Epithelial cell of esophagus (primary cell): ENCODE data around the gene PDE9A.
A peak's percentile ranks its signal among the peaks of the same experiment; 100 is the strongest.

Experiments
- DNase-seq: peaks from one replicate; pipeline ENCODE4 v3.0.0; 2010; ENCODE audit warnings: low read depth
- H3K4me3 ChIP-seq: 2 replicates; pipeline ENCODE4 v1.5.1; 2011; ENCODE audit warnings: mild to moderate bottlenecking, low read length, control low read depth
- TF ChIP-seq, protein P1 (sequence below): IDR thresholded peaks from 2 replicates; pipeline ENCODE4 v1.5.1; 2011; ENCODE audit warnings: low read depth, mild to moderate bottlenecking, low read length, control low read depth, inconsistent platforms; ENCODE audit not compliant: insufficient read depth; ENCODE audit errors: missing control alignments

PDE9A gene

DNA sequence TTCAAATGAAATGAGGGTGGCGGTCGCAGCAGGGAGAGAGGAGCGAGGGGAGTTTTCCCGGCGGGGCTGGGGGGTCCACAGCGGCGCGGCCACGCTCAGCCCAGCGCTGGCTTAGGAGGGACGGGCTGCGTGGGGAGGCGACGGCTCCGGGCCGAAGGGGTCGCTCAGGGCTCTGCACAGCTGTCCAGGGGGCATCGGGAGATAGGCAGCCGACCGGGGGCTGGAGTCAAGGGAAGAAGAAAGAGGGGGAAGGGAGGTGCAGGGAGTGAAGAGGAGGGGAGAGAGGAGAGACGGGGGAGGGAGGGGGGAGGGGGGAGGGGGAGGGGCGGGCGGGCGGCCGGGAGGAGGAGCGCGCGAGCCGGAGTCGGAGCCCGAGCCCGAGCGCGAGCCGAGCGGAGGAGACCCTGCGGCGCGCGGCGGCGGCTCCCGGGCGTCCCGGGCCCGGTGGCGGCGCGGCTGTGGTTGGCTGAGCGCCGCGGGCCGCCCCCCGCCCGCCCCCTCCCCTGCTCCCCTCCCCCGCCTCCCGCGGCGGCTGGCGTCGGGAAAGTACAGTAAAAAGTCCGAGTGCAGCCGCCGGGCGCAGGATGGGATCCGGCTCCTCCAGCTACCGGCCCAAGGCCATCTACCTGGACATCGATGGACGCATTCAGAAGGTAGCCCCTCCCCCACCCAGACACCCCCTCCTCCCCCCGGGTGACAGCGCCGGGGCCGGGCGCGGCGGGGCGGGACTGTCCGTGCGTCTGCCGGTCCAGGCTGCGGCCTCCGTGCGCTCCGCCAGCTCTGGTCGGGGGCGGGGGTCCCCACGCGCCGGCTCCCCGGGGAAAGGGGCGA, at the start of gene PDE9A:
Gene PDE9A (plus strand): TSS at position 391 of the 831 bp plus-strand sequence. CDS start 194 bp downstream, at position 585.
- TF ChIP-seq, protein P1, sequence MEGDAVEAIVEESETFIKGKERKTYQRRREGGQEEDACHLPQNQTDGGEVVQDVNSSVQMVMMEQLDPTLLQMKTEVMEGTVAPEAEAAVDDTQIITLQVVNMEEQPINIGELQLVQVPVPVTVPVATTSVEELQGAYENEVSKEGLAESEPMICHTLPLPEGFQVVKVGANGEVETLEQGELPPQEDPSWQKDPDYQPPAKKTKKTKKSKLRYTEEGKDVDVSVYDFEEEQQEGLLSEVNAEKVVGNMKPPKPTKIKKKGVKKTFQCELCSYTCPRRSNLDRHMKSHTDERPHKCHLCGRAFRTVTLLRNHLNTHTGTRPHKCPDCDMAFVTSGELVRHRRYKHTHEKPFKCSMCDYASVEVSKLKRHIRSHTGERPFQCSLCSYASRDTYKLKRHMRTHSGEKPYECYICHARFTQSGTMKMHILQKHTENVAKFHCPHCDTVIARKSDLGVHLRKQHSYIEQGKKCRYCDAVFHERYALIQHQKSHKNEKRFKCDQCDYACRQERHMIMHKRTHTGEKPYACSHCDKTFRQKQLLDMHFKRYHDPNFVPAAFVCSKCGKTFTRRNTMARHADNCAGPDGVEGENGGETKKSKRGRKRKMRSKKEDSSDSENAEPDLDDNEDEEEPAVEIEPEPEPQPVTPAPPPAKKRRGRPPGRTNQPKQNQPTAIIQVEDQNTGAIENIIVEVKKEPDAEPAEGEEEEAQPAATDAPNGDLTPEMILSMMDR: no peak
- no peak for DNase-seq

DNA sequence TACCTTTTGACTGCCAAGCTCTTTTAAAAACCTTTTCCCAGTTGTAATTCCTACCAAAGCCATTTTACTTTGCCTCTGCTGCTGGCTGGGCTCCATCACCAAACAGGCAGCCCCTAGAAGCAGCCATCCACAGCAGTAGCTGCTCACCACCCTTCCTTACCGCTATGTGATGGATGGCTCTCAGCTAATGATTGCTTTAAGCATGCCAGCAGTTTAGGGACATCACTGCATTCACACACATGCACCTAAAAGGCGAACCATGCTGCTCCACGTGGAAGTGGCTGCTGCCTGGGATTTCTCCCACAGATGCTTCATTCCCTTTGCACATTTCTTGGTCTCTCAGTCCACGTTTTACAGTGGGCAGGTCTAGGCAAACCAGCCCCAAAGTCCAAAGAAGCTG, 46.3 kb upstream of the PDE9A start:
- H3K4me3 ChIP-seq: no peak overlapping the region
- TF ChIP-seq, protein P1: no peak
- no peak for DNase-seq

More for the DNA sequence above, at the start of gene PDE9A:
- H3K4me3 ChIP-seq: peak within 1 kb of the TSS; percentile 39

DNA sequence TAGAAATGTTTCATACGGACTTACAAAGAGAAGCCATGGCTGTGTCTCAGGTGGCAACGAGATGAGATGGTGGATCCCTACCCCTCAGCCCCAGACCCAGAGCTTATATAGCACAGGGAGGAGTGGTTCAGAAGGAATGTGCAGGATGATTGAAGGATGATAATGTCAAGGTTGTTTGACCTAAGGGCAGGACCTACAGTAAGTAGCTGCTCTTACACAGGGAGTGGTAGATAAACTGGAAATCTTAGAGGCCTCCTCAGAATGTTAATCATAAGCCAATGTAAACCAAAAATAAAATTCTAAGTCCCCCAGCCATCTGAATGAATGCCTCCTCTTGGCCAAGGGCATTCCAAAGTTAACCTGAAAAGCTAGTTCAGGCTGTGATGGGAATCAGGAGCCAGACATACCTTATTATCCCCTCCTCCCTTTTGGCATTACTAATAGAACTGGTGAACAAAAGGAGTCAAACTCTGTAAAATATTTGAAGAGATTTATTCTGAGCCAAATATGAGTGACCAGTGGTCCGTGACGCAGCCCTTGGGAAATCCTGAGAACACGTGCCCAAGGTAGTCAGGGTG, 45.8 kb upstream of the PDE9A start:
- TF ChIP-seq, protein P1: no peak
- DNase-seq: no peak
- no peak overlapping the region for H3K4me3 ChIP-seq

DNA sequence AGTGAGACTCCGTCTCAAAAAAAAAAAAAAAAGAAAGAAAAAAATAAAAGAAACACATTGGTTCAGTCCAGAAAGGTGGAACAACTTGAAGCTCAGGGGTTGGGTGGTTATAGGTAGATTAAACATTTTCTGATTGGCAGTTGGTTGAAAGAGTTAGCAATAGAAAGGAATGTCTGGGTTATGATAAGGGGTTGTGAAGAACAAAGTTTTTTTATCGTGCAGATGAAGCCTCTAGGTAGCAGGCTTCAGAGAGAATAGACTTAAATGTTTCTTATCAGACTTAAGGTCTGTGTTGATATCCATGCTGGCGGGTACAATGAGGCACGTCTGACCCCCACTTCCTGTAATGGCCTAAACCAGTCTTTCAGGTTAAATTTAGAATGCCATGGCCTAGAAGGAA, 45.0 kb upstream of the PDE9A start:
- no peak for DNase-seq
- TF ChIP-seq, protein P1: no peak
- H3K4me3 ChIP-seq: no peak overlapping the region

DNA sequence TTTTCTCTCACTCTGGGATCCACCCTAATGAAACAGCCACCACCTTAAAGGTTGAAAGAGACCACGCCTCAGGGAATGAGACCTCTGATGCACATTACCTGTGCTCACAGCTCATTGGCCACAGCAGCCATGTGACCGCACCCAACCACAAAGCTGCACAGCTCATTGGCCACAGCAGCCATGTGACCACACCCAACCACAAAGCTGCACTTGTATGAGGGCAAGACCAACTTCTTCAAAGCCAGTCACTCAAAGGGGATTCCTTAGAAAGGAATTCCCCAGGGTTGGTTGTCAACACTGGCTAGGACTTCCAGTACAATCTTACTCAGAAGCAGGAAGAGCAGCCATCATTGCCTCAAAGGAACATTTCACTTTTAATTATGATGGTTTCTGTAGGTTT, 43.6 kb upstream of the PDE9A start:
- DNase-seq: no peak
- H3K4me3 ChIP-seq: no peak overlapping the region
- TF ChIP-seq, protein P1: no peak

DNA sequence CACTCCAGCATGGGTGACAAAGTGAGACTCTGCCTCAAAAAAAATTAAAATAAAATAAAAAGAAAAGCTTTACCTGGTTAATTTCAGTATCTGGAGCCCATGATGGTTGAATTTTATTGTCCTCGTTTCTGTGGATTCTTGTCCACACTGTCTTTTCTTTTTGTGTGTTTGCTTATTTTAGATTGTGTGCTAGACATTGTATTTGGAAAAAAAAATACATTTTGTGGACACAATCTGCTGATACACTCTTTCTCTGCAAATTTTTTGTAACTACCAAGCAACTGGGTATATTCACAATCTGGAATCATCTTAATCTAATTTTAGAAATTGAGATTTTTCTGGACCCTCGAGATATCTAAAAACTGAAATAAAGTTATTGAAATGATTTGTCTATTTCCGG, 41.6 kb upstream of the PDE9A start:
- H3K4me3 ChIP-seq: no peak overlapping the region

More for the DNA sequence above, 41.6 kb upstream of the PDE9A start:
- TF ChIP-seq, protein P1: no peak
- DNase-seq: no peak
